Muscle of back (tissue), 11 donors: ENCODE results near the gene ARMC6. TPM values are rescaled to one million over a fixed set of nuclear protein-coding genes. Genes with fewer than 3 reads are reported as not detected.

ENCODE experiments used
- DNase-seq, 3 donors: peaks; one replicate each; pipeline versions ENCODE4 v3.0.0 to v3.0.0-alpha.2; 2013
- polyA plus RNA-seq, 10 donors: library from polyadenylated mRNA; unstranded; fragments of 120-200 nt; gene quantifications; one replicate each; pipeline ENCODE4 v1.2.1, GENCODE V29; 2013; ENCODE audit not compliant: insufficient read length in 10 of 10

Gene ARMC6
- polyA plus RNA-seq, 10 donors = 20.5 to 33.1 (median 29.5) TPM

DNA sequence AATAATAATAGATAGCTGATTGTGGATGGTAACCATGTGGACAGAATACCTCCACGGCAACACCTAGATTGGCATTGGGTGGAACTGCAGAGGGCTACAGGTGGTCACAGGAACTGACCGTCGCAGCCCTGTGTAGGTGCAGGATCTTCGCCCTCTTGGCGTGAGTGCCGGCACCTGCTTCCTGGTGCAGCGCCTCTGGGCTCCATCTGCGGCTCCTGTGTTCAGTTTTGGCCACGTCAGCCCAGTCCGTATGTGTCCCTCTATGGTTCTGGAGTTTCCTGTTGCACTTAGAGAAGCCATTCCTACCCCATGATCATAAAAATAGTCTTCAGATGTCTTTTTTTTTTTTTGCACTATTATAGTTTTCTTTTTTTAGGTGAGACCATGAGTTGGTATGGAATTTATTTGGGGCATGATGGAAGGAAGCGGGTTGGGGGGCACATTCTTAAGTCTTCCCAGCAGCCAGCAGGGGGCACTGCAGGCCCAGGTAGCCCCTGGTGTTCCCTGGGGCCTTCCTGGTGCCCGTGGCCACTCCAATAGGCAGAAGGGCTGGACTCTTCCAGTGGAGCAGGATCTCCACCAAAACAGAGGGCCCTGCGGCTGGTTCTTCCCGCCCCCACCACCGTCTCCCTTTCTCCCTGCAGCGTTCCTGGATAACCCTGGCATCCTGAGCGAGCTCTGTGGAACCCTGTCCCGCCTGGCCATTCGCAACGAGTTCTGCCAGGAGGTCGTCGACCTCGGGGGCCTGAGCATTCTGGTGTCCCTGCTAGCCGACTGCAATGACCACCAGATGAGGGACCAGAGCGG lies 20.3 kb downstream of the ARMC6 start:
- no peak for DNase-seq

- DNase-seq = no peak
These were observed 21.0 kb downstream of the ARMC6 start for GRCh38 chr19:19054315-19054938.

DNA sequence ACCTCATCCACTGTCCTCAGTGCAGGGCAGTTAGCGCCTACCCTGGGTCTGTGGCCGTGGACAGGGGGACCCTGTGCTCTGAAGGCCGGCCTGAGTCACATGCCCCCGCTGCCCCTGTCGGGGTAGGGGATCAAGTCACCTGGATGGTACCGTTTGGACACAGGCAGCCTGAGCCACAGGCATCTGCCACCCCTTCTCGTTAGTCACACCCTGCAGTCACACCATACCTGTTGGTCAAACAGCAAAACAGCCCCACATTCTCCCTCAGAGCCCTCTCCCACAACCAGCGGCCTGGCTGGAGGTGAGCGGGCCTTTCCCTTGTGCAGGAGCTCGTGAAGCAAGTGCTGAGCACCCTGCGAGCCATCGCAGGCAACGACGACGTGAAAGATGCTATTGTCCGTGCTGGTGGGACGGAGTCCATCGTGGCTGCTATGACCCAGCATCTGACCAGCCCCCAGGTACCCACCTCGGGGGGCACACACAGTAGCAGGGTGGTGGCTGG lies 21.6 kb downstream of the ARMC6 start:
- no peak for DNase-seq

DNA sequence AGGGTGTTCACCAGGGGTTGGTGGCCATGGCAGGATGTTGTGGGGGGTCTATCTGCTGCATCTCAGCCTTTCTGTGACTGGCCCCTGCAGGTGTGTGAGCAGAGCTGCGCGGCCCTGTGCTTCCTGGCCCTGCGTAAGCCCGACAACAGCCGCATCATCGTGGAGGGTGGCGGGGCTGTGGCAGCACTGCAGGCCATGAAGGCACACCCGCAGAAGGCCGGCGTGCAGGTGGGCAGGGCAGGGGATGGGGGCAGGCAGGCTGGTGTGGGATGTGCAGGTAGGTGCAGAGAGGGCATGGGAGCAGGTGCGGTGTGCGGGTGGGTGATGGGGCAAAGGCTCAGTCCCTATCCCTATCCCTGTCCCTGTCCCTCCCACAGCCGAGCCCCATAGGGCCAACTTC lies 22.3 kb downstream of the ARMC6 start:
- no peak for DNase-seq

DNA sequence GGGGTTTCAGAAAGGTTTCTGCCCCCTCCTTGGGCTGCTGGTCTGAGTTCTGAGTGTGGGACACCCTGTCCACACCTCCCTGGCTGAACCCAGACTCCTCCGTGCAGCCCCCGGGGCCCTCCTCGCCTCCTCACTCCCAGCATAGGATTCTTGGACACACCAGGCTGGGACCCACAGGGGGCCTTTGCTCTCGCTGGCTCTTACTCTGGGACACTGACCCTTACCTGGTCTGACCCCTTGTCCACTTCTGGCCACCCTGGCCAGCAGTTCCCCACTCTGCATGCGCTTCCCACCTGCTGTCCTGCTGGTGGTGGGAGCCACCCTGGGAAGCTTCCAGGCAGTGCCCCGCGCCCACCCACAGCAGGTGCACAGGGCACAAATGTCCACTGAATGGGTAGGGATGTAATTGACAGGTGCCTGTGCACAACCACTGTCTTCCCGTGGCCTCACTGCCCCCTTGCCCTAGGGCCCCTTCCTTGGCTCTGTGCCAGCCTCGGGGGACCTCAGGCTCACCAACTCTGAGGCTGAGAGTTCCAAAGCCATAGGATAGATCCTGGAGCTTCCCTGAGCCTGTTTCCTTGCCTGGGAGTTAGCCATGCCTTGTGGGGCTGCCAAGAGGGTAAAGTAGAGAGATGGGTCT lies 23.4 kb downstream of the ARMC6 start:
- no peak for DNase-seq

GRCh38 chr19:19057317-19057716 lies 23.9 kb downstream of the ARMC6 start:
- DNase-seq = no peak

- no peak for DNase-seq
These were observed 24.3 kb downstream of the ARMC6 start for GRCh38 chr19:19057720-19058119.

GRCh38 chr19:19059018-19059836 lies 25.8 kb downstream of the ARMC6 start:
- DNase-seq = no peak

DNA sequence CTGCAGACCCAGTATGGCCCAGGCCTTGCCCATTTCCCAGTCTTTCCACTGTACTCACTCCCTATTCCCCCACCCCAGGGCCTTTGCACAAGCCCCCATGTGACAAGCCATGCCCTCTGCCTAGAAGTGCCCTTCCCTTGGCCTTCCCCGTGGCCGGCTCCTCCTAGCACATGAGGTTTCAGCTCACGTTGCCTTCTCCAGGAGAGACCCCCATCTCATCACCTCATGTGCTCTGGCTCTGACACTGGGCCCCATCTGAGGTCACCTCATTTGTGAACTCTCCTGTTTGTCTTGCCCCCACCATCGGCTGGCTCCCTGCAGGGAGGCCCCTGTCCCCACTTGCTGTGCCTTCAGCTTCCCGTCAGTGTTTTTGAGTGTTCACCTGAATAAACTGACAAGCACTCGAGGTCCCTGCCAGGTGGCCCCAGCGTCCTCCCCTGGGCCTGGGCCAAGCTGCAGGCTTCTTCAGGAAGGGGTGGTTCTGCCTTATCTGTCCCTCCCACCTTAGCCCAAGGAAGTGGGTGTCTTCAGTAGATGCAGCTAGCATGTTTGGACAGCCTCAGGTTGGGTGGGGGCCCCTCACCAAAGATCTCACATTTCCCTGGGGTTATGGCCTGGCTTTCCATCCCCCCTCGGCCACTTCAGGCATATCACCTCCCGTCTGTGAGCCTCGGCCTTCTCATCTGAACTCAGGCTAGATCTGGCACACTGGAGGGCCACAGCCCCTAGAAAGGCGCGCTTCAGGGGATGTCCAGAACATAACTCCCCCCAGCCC lies 26.6 kb downstream of the ARMC6 start:
- DNase-seq = no peak

- DNase-seq = no peak
These were observed 28.1 kb downstream of the ARMC6 start for GRCh38 chr19:19061506-19061905.

- no peak for DNase-seq
These were observed 29.2 kb downstream of the ARMC6 start for GRCh38 chr19:19062454-19063182.

GRCh38 chr19:19063183-19064097 lies 30.0 kb downstream of the ARMC6 start, which contains the start of gene SLC25A42:
SLC25A42 (plus strand) TSS chr19:19063994; CDS start chr19:19096125, 32,131 bp downstream.
- DNase-seq = peak; percentile 100

- no peak for DNase-seq
These were observed 30.8 kb downstream of the ARMC6 start for GRCh38 chr19:19064098-19064722.

DNA sequence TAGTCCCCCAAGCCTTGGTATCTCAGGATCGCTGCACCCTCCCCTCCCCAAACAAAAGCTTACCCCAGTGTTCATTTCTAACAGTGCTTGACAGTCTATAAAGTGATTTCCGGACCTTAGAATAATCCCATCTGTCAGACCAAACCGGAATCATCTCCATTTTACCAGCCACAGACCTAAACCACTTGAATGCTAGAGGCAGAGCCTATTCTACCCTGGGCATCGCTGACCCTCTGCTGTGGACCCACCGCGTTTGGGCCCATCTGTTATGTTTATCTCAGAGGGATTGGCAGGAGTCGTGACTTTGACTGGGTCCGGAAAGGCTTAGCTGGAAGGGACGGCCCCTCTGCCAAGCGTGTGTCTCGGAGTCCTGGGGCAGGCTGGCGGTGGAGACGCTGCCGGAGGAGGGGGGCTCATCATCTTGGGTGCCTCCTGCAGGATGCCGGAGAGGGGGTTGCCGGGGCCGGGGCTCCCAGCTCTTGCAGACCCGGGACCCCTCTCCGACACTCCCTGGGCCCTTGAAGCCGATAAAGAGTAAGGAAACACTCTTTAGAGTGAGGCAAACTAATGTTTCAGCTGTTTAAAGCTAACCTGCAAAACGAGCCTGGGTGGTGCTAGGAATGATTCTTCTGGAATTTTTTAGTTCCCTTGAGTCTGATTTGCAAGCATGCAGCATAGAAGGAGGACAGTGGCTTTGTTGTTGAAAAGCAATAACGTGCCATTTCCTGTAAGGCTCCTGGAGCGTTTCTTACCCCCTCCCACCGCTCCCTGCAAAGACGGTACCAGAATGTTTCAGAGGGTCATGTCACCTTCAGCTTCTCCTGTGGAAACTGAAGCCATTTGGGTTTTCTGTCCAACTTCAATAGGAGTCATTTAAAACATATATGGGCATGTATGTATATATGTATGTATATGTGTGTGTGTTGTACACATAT lies 31.7 kb downstream of the ARMC6 start:
- no peak for DNase-seq

- DNase-seq = peak in 2 of 3 donors; percentile 28 to 47
These were observed 34.1 kb downstream of the ARMC6 start for GRCh38 chr19:19067276-19068072.
